Endothelial cell of umbilical vein (primary cell): ENCODE measurements around the gene CIAO3. TPM values are rescaled to one million over a fixed set of nuclear protein-coding genes. Genes with fewer than 3 reads are reported as not detected.

Experiments used
- BruUV-seq: library from RNA; stranded (reverse); fragments of 400-500 nt; replicated peaks from 2 replicates; lab custom pipeline; 2021; lab: Mats Ljungman, UMichigan
- CTCF ChIA-PET: fragments of 300-600, 350-600 bp; sonication (Branson Sonifier 250); formaldehyde crosslinking; loops from one replicate; lab custom pipeline; 2021; ENCODE audit warnings: antibody characterized with exemption, inconsistent platforms; lab: Charles Lee
- POLR2A ChIA-PET: fragments of 300-600, 350-600 bp; sonication (Branson Sonifier 250); formaldehyde crosslinking; loops from one replicate; lab custom pipeline; 2021; ENCODE audit warnings: antibody characterized with exemption, inconsistent platforms; lab: Charles Lee
- DNase-seq: peaks from one replicate; pipeline ENCODE4 v3.0.0-alpha.2; 2011; ENCODE audit warnings: low read depth, low spot score
- FAIRE-seq: peaks from 2 replicates; lab custom pipeline; 2011; peaks lifted over from hg19 to GRCh38; lab: Jason Lieb, UNC
- H2AFZ ChIP-seq: 2 replicates; pipeline ENCODE4 v1.6.0; 2012; ENCODE audit warnings: low read depth, low read length, control low read depth, inconsistent platforms
- H3K27ac ChIP-seq: 2 replicates; pipeline ENCODE4 v1.5.1; 2011; ENCODE audit warnings: low read depth, mild to moderate bottlenecking, control low read depth, low read length, moderate library complexity; ENCODE audit not compliant: insufficient read depth
- H3K27me3 ChIP-seq, 2 experiments: 2 replicates each; pipeline versions ENCODE4 v1.6.0 to v1.6.1; 2011; ENCODE audit warnings: low read length in 2 of 2, mixed read lengths in 1 of 2; ENCODE audit not compliant: control insufficient read depth in 2 of 2, insufficient read depth in 2 of 2
- H3K36me3 ChIP-seq, 2 experiments: 2 replicates in 1 of 2; 3 replicates in 1 of 2; pipeline ENCODE4 v1.5.1; 2011; ENCODE audit warnings: low read length in 2 of 2, mild to moderate bottlenecking in 1 of 2, moderate library complexity in 1 of 2; ENCODE audit not compliant: control insufficient read depth in 2 of 2, insufficient read depth in 2 of 2; ENCODE audit errors: extremely low read depth in 1 of 2
- H3K4me1 ChIP-seq: 3 replicates; pipeline ENCODE4 v1.5.1; 2011; ENCODE audit warnings: mild to moderate bottlenecking, low read length; ENCODE audit not compliant: control insufficient read depth, insufficient read depth; ENCODE audit errors: extremely low read depth
- H3K4me2 ChIP-seq: 2 replicates; pipeline ENCODE4 v1.6.1; 2011; ENCODE audit warnings: low read length, control low read depth, mixed read lengths; ENCODE audit not compliant: insufficient read depth
- H3K4me3 ChIP-seq, 3 experiments: fragments of 200-600 bp in 1 of 3; sonication (generic), shearing (Covaris generic) in 1 of 3; replicated peaks in 1 of 3; 2 replicates each; pipeline ENCODE4 v1.5.1; 2011 to 2016; ENCODE audit warnings: control low read depth in 3 of 3, low read length in 3 of 3, mild to moderate bottlenecking in 2 of 3, inconsistent platforms in 1 of 3, low read depth in 1 of 3, moderate library complexity in 1 of 3; ENCODE audit not compliant: insufficient read depth in 1 of 3
- H3K79me2 ChIP-seq: 2 replicates; pipeline ENCODE4 v1.6.0; 2012; ENCODE audit warnings: low read length, inconsistent platforms; ENCODE audit not compliant: control insufficient read depth, insufficient read depth
- H3K9ac ChIP-seq: replicated peaks from 2 replicates; pipeline ENCODE3; 2011; ENCODE audit warnings: low read length, control low read depth; ENCODE audit not compliant: insufficient read depth; ENCODE audit errors: extremely low read depth
- H3K9me1 ChIP-seq: replicated peaks from 3 replicates; pipeline ENCODE4 v1.6.0; 2011; ENCODE audit warnings: mild to moderate bottlenecking, low read length; ENCODE audit not compliant: control insufficient read depth, insufficient read depth; ENCODE audit errors: extremely low read depth
- H3K9me3 ChIP-seq: replicated peaks from 2 replicates; pipeline ENCODE4 v1.5.1; 2012; ENCODE audit warnings: low read length, inconsistent platforms; ENCODE audit not compliant: control insufficient read depth, insufficient read depth
- H4K20me1 ChIP-seq: replicated peaks from 2 replicates; pipeline ENCODE3; 2011; ENCODE audit warnings: mild to moderate bottlenecking, low read length; ENCODE audit not compliant: control insufficient read depth, insufficient read depth; ENCODE audit errors: extremely low read depth
- CTCF ChIP-seq, 2 donors: IDR thresholded peaks; 1 replicate in 1 of 2; 2 replicates in 1 of 2; pipeline ENCODE4 v1.5.1; 2011; ENCODE audit warnings: low read length in 2 of 2, mild to moderate bottlenecking in 2 of 2, moderate library complexity in 2 of 2, control low read depth in 1 of 2, inconsistent platforms in 1 of 2, low read depth in 1 of 2; ENCODE audit not compliant: insufficient read depth in 1 of 2; ENCODE audit errors: extremely low read depth in 1 of 2
- EZH2 ChIP-seq: IDR thresholded peaks from 2 replicates; pipeline ENCODE4 v1.6.1; 2012; ENCODE audit warnings: borderline replicate concordance, low read depth, mild to moderate bottlenecking, moderate library complexity, low read length, inconsistent platforms; ENCODE audit not compliant: severe bottlenecking
- FOS ChIP-seq: IDR thresholded peaks from 2 replicates; pipeline ENCODE4 v1.6.1; 2011; ENCODE audit warnings: mild to moderate bottlenecking, low read length, moderate library complexity, borderline replicate concordance; ENCODE audit not compliant: insufficient read depth
- GATA2 ChIP-seq: IDR thresholded peaks from 2 replicates; pipeline ENCODE4 v1.7.0; 2011; ENCODE audit warnings: low read depth, mild to moderate bottlenecking, moderate library complexity, mixed read lengths, low read length; ENCODE audit not compliant: insufficient read length, insufficient read depth
- JUN ChIP-seq: IDR thresholded peaks from 2 replicates; pipeline ENCODE4 v1.6.1; 2011; ENCODE audit warnings: borderline replicate concordance, low read depth; ENCODE audit not compliant: insufficient read length, insufficient read depth
- MAX ChIP-seq: IDR thresholded peaks from 2 replicates; pipeline ENCODE4 v1.6.1; 2011; ENCODE audit not compliant: insufficient read depth, insufficient read length
- MYC ChIP-seq: IDR thresholded peaks from one replicate; pipeline ENCODE4 v1.6.1; 2011; ENCODE audit warnings: mild to moderate bottlenecking, low read depth, low read length
- POLR2A ChIP-seq: IDR thresholded peaks from 2 replicates; pipeline ENCODE4 v1.6.1; 2012; ENCODE audit warnings: low read depth, mild to moderate bottlenecking, control low read depth, low read length
- POLR2AphosphoS5 ChIP-seq: IDR thresholded peaks from 2 replicates; pipeline ENCODE4 v1.6.1; 2012; ENCODE audit warnings: low read depth, mild to moderate bottlenecking, control low read depth, low read length, moderate library complexity; ENCODE audit not compliant: insufficient read depth
- dilution Hi-C: fragments of 300-500 bp; cut with MboI; formaldehyde crosslinking; loops from one replicate; pipeline ENCODE4 v1.15.0; 2019; ENCODE audit warnings: low sequenced_read_pairs; ENCODE audit not compliant: extremely low pct_ligation_motif_present
- intact Hi-C: fragments of 100-400 bp; cut with micrococcal nuclease; formaldehyde crosslinking; loops from one replicate; pipeline ENCODE4 v1.10.0; 2022
- polyA plus RNA-seq, 4 experiments: library from polyadenylated mRNA; depleted of rRNA in 3 of 4; stranded (reverse) in 3 of 4; unstranded in 1 of 4; fragments of >200 nt; gene quantifications; 2 replicates each; pipeline versions ENCODE4 v1.2.1 to v1.2.3, GENCODE V29; 2011 to 2012; ENCODE audit warnings: missing spikeins in 1 of 4
- total RNA-seq: library from RNA; stranded (reverse); gene quantifications from 2 replicates; pipeline ENCODE4 v1.2.3, GENCODE V29; 2021

CIAO3 gene
- total and polyA plus RNA-seq, 2 donors (not counting 3 experiments of a cell fraction or from before 2014, with no cell fraction given), result 23.1 to 33.8 TPM

GRCh38 chr16:682493-683395 lies 58.1 kb downstream of the CIAO3 start:
- FAIRE-seq (no peak), DNase-seq (no peak)
- Histone ChIP-seq H2AFZ (no peak overlapping the region), H3K27me3 (no peaks in the 10 kb centered on the region), H3K79me2 (peaks cover 31% of the 10 kb centered on the region), H3K27ac (no peak overlapping the region), H3K4me1 (peaks cover 20% of the 10 kb centered on the region), H3K9ac (no peak overlapping the region), H3K4me2 (no peak overlapping the region), H3K9me3 (no peaks in the 10 kb centered on the region), H3K9me1 (no peaks in the 10 kb centered on the region), H3K4me3 (no peak overlapping the region), H4K20me1 (no peaks in the 10 kb centered on the region), H3K36me3 (peaks cover 7 to 19% of the 10 kb centered on the region in 2 experiments)
- ChIA-PET CTCF (no interaction called here), POLR2A (no interaction called here)
- intact Hi-C loops (no loop called here), dilution Hi-C loops (no loop called here)
- no peak for TF ChIP-seq POLR2A
- TF ChIP-seq POLR2AphosphoS5, result no peak
- TF ChIP-seq CTCF (IDR thresholded peaks at IDR 0.05; ENCODE audit: extremely low read depth in 1 of 2, insufficient read depth in 1 of 2, low read depth in 1 of 2, low read length in 2 of 2), result no peak
- TF ChIP-seq EZH2, result no peak
- no peak for TF ChIP-seq MAX
- no peak for TF ChIP-seq JUN
- TF ChIP-seq MYC, result no peak
- no peak for TF ChIP-seq GATA2
- no peak for TF ChIP-seq FOS
- no TSS peak for BruUV-seq
